HG03442 (cell line): Measurements from ENCODE around the gene PROCA1.
A peak's percentile ranks its signal among the peaks of the same experiment; 100 is the strongest.
"Not testable (repeated sequence)": the region's sequence is repeated elsewhere in the genome, so short reads cannot be mapped to it uniquely, and the experiment has no call there.

Source experiments
- ATAC-seq: cut with Tn5 transposase; IDR thresholded peaks from one replicate; pipeline ENCODE4 v1.9.1; 2021; ENCODE audit warnings: mild to moderate bottlenecking, moderate library complexity; ENCODE audit not compliant: unreplicated experiment

The PROCA1 gene

GRCh38 chr17:28726627-28727491 lies 15.2 kb upstream of the PROCA1 start:
- ATAC-seq, result peak; percentile 39

DNA sequence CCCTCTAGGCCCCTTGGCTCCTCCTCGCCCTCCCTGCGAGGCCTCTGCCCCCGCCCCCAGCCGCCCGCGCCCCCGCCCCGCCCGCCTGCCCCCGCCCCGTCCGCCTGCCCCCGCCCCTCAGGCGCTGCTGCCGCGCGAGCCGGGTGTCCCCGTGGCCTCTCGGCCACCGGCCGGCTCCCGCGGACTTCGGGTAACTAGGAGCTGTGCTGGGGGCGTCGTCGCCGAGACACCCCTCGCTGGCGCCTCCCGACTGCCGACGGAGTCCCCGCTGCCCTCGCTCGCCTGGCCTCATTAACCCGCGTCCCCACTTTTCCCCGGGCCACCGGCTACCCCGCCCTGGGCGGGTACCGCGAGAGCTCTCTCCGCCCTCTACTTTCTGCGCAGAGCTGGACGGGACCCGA lies 14.5 kb upstream of the PROCA1 start, which contains the start of gene TLCD1:
TSS of gene TLCD1 (minus strand) at position 8 of the 401 bp plus-strand sequence. CDS start 136 bp downstream, outside the sequence.
- ATAC-seq, result peak; percentile 6

GRCh38 chr17:28725660-28726225 lies 14.1 kb upstream of the PROCA1 start:
- peak; percentile 4 for ATAC-seq

- no peak for ATAC-seq
These were observed 13.5 kb upstream of the PROCA1 start for GRCh38 chr17:28725166-28725659.

DNA sequence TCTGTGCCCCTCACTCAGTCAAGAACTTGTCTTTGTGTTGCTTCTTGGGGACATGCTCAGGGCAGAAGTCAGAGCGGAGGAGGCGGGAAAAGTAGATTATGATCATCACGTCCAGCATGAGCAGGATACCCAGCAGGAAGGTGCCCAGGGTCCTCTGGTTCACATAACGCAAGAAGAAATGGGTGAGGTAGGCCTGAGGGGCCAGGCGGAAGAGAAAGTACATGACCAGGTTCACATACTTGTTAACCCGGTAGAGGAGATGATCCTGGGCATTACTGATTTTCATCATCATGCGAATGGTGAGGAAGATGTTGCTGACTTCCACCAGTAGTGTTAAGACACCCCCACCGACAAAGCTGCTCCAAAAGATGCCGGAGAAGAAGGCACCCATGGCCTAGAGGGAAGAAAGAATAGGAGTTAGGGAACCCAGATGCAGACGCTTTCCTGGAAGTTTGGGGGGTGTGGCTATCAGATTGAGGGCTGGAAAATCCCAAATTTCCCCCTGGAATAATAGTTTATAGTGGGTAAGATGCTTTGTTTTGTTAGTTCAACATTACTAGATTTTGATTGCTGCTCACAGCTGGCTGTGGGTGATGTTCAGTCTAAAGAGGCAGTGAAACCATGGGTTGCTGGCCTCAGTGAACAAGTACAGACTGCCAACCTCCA lies 12.9 kb upstream of the PROCA1 start:
- no peak for ATAC-seq

DNA sequence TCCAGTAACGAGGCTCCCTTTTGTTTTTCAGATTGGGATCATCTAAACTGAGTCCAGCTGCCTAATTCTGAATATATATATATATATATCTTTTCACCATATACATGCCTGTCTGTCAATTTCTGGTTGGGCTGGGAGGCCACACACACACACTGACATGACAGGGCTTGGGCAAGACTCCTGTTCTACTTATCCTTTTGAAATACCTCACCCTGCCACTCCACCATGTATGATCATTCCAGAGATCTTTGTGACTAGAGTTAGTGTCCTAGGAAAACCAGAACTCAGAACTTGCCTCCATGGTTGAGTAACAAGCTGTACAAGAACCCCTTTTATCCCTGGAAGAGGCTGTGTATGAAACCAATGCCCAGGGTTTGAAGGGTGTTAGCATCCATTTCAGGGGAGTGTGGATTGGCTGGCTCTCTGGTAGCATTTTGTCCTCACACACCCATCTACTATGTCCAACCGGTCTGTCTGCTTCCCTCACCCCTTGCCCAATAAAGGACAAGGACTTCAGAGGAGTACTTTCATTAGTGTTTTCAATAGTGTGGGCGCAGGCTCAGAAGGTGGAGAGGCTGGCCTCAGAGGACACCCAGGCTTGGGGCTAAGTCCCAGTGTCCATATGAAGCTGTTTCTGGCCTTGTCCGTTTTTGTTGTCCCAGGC lies 12.3 kb upstream of the PROCA1 start:
- not testable (repeated sequence) for ATAC-seq

GRCh38 chr17:28723159-28723835 lies 11.6 kb upstream of the PROCA1 start:
- ATAC-seq, result no peak

- ATAC-seq, result no peak
These were observed 10.9 kb upstream of the PROCA1 start for GRCh38 chr17:28722417-28723158.

DNA sequence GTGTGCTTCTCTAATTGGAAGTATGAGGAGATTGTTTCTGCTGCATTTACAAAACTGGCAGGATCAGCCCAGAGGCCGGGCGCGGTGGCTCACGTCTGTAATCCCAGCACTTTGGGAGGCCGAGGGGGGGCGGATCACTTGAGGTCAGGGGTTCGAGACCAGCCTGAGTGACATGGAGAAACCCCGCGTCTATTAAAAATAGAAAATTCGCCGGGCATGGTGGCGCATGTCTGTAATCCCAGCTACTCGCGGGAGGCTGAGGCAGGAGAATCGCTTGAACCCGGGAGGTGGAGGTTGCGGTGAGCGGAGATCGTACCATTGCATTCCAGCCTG lies 9.3 kb upstream of the PROCA1 start:
- not testable (repeated sequence) for ATAC-seq

- ATAC-seq, result no peak
These were observed 8.7 kb upstream of the PROCA1 start for GRCh38 chr17:28720247-28720996.

GRCh38 chr17:28719021-28719433 lies 7.3 kb upstream of the PROCA1 start:
- ATAC-seq, result no peak

DNA sequence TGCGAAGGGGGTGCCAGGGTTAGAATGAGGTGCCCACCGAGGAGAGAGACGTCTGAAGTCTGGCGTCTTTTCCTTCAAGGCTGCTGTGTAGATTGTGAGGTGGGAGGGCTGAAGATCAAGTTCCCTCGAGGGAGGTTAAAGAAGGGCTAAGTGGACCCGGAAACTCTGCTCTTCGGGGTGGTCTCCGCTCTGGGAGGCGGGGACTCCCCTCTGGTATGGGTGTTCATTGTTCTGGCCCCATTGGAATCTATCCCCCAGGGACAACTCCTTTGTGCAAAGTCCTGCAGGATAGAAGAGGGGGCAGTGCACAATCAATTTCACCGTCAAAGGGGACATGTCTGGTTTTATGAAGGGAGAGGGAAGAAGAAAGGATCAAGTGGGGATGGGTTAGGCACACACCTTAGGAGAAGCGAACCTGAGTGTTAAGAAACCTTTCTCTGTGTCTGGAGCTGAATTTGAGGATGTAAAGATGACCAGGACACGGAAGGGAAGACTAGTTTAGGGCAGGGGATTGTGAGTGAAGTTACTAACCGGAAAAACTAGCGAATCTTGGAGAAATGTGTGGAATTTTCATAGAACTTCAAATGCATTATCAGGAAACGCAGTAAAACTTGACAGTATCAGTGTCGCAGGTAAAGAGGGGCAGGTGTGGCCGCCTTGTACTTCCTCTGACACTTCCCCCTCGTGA lies 6.8 kb upstream of the PROCA1 start:
- ATAC-seq, result no peak

DNA sequence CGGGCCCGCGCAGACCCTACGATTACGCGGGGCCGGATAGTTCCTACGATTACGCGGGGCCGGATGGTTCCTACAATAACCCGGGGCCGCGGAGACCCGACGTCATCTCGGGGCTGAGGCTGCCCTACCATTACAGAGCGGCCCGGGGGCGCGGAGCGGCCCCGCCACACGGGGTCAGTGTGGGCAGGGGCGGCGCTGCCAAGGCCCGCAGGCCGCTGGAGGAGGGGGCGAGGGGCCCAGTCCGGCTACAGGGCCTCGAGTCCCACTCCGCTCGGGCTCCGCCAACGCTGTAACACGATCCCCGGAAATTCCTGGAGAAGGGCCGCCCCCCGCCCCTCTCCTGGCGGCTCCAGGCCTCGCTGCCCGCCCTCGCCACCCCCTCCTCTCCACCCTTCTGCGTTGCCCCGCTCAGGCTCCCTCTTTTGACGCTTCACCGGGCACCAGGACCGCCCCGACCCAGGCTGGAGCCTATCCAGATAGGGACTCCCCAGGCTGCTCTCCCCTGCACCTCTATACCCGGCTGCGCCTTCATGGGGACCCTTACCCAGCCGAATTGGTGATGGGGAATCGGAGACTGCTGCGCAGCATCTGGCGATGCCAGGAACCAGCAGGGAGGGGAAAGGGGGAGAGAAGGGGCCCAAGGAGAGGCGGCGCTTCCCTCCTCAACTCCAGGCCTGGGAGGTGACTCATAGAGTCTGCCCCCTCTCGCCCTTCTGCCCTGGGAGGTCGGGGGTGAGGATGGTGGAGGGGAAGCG lies 6.1 kb upstream of the PROCA1 start, which contains the start of gene RAB34:
TSS of gene RAB34 (minus strand) at position 291 of the 755 bp plus-strand sequence. CDS start 602 bp downstream, outside the sequence.
- no peak for ATAC-seq

GRCh38 chr17:28716740-28717577 lies 5.3 kb upstream of the PROCA1 start:
- no peak for ATAC-seq

GRCh38 chr17:28715217-28715616 lies 3.5 kb upstream of the PROCA1 start:
- no peak for ATAC-seq

GRCh38 chr17:28714281-28714680 lies 2.6 kb upstream of the PROCA1 start:
- ATAC-seq, result no peak
